Small intestine (tissue), 7 donors: ENCODE measurements around the gene THOP1. TPM values are rescaled to one million over a fixed set of nuclear protein-coding genes. Genes with fewer than 3 reads are reported as not detected.

ENCODE experiments used
- DNase-seq, 2 donors: peaks; one replicate each; pipeline versions ENCODE4 v3.0.0 to v3.0.0-alpha.2; 2013
- FAIRE-seq: peaks from 2 replicates; lab custom pipeline; 2012; peaks lifted over from hg19 to GRCh38; lab: Jason Lieb, UNC
- H3K27ac ChIP-seq, 3 donors: one replicate each; pipeline ENCODE4 v1.5.1; 2013; ENCODE audit warnings: low read length in 2 of 3, mild to moderate bottlenecking in 2 of 3, control low read depth in 1 of 3, inconsistent platforms in 1 of 3, low read depth in 1 of 3, moderate library complexity in 1 of 3
- H3K27me3 ChIP-seq, 3 donors: one replicate each; pipeline ENCODE4 v1.6.1; 2013; ENCODE audit warnings: low read length in 3 of 3, inconsistent platforms in 1 of 3; ENCODE audit not compliant: control insufficient read depth in 3 of 3, insufficient read depth in 3 of 3
- H3K36me3 ChIP-seq, 3 donors: one replicate each; pipeline ENCODE4 v1.6.1; 2013; ENCODE audit warnings: low read length in 3 of 3, inconsistent platforms in 1 of 3, low read depth in 1 of 3, mild to moderate bottlenecking in 1 of 3, moderate library complexity in 1 of 3; ENCODE audit not compliant: control insufficient read depth in 3 of 3, insufficient read depth in 2 of 3
- H3K4me1 ChIP-seq, 3 donors: one replicate each; pipeline ENCODE4 v1.6.1; 2013; ENCODE audit warnings: low read length in 2 of 3, inconsistent platforms in 1 of 3, low read depth in 1 of 3, mild to moderate bottlenecking in 1 of 3, moderate library complexity in 1 of 3; ENCODE audit not compliant: control insufficient read depth in 3 of 3, insufficient read depth in 2 of 3
- H3K4me3 ChIP-seq, 3 donors: one replicate each; pipeline ENCODE4 v1.5.1; 2013; ENCODE audit warnings: low read length in 3 of 3, control low read depth in 1 of 3, inconsistent platforms in 1 of 3, low read depth in 1 of 3, mild to moderate bottlenecking in 1 of 3, moderate library complexity in 1 of 3
- H3K9me3 ChIP-seq, 2 donors: one replicate each; pipeline ENCODE4 v1.6.1; 2013; ENCODE audit warnings: low read depth in 1 of 2, low read length in 1 of 2; ENCODE audit not compliant: control insufficient read depth in 2 of 2, insufficient read depth in 1 of 2
- WGBS, 3 donors: extraction: QIAGEN DNeasy Blood & Tissue Kit; methylation state at CpG; one replicate each; pipeline ENCODE4 v1.1.7; 2013; 5-methylcytosine and 5-hydroxymethylcytosine counted together
- polyA plus RNA-seq, 4 donors: library from polyadenylated mRNA; stranded (reverse) in 3 of 4; unstranded in 1 of 4; fragments of 200-250 nt in 3 of 4; fragments of 120-200 nt in 1 of 4; gene quantifications; one replicate each; pipeline versions ENCODE4 v1.2.1 to v1.2.3, GENCODE V29; 2013
- donor health status: healthy with polysubstance abuse.
- donor health status: control.
- donor health status: control.
- donor health status: Bipolar disorder and iron deficiency.
- donor health status: healthy.

The THOP1 gene
- polyA plus RNA-seq, 4 donors, result 36.6 to 86.3 (median 78.1) TPM

- peaks cover 0 to 72% (median 0%) of the 10 kb centered on the region in 3 donors for H3K36me3 ChIP-seq
- FAIRE-seq, result no peak
- 80 to 89% (median 80%) methylated on average over 24 of the region's 24 CpGs for WGBS, 3 donors
These were observed 10.2 kb upstream of the THOP1 start for GRCh38 chr19:2774953-2775555.

GRCh38 chr19:2775556-2776430 is 9.5 kb upstream of the THOP1 start:
- Histone ChIP-seq H3K27ac (peak overlapping the region; percentile 74 to 92 (median 91)), H3K36me3 (peaks cover 0 to 71% (median 0%) of the 10 kb centered on the region in 3 donors), H3K4me3 (peak overlapping the region in 1 of 3 donors; percentile 37), H3K4me1 (peaks cover 3 to 7% (median 5%) of the 10 kb centered on the region in 3 donors), H3K9me3 (peaks cover 0 to 6% of the 10 kb centered on the region in 2 donors), H3K27me3 (no peaks in the 10 kb centered on the region)
- FAIRE-seq (no peak), DNase-seq (peak; percentile 68 to 93)
- 51 to 57% (median 52%) methylated on average over 29 of the region's 29 CpGs for WGBS, 3 donors

More at GRCh38 chr19:2774953-2775555, 10.2 kb upstream of the THOP1 start:
- peak overlapping the region; percentile 74 to 92 (median 91) for H3K27ac ChIP-seq
- H3K9me3 ChIP-seq, result peaks cover 0 to 6% of the 10 kb centered on the region in 2 donors
- DNase-seq, result no peak
- H3K4me1 ChIP-seq, result peaks cover 3 to 10% (median 3%) of the 10 kb centered on the region in 3 donors
- no peak overlapping the region for H3K4me3 ChIP-seq
- no peaks in the 10 kb centered on the region for H3K27me3 ChIP-seq

GRCh38 chr19:2777952-2778683 is 7.2 kb upstream of the THOP1 start:
- Histone ChIP-seq H3K4me3 (no peak overlapping the region), H3K27me3 (no peaks in the 10 kb centered on the region), H3K27ac (no peak overlapping the region), H3K36me3 (peaks cover 0 to 63% (median 0%) of the 10 kb centered on the region in 3 donors), H3K9me3 (peaks cover 0 to 6% of the 10 kb centered on the region in 2 donors), H3K4me1 (peaks cover 3 to 19% (median 15%) of the 10 kb centered on the region in 3 donors)
- 88 to 93% (median 93%) methylated on average over 18 to 19 of the region's 19 CpGs for WGBS, 3 donors
- DNase-seq (no peak), FAIRE-seq (no peak)

- Histone ChIP-seq H3K27ac (no peak overlapping the region), H3K9me3 (peaks cover 0 to 6% of the 10 kb centered on the region in 2 donors), H3K4me1 (peaks cover 3 to 20% (median 19%) of the 10 kb centered on the region in 3 donors), H3K27me3 (no peaks in the 10 kb centered on the region), H3K4me3 (no peak overlapping the region), H3K36me3 (peaks cover 0 to 59% (median 0%) of the 10 kb centered on the region in 3 donors)
- DNase-seq (no peak), FAIRE-seq (no peak)
- WGBS, 3 donors, result 78 to 83% (median 80%) methylated on average over 14 of the region's 14 CpGs
These were observed 6.1 kb upstream of the THOP1 start for GRCh38 chr19:2779121-2779740.

- Histone ChIP-seq H3K4me1 (peaks cover 3 to 27% (median 19%) of the 10 kb centered on the region in 3 donors), H3K9me3 (peaks cover 0 to 3% of the 10 kb centered on the region in 2 donors), H3K27ac (no peak overlapping the region), H3K4me3 (no peak overlapping the region), H3K27me3 (no peaks in the 10 kb centered on the region), H3K36me3 (peaks cover 0 to 49% (median 0%) of the 10 kb centered on the region in 3 donors)
- WGBS, 3 donors, result 87 to 92% (median 89%) methylated on average over 7 of the region's 7 CpGs
- DNase-seq (no peak), FAIRE-seq (no peak)
These were observed 5.0 kb upstream of the THOP1 start for GRCh38 chr19:2780284-2780683.

GRCh38 chr19:2782329-2782935 is 2.9 kb upstream of the THOP1 start:
- Histone ChIP-seq H3K27ac (peak overlapping the region; percentile 71 to 88 (median 80)), H3K36me3 (peaks cover 0 to 33% (median 0%) of the 10 kb centered on the region in 3 donors), H3K4me3 (peak overlapping the region; percentile 88 to 99 (median 96)), H3K9me3 (no peaks in the 10 kb centered on the region), H3K27me3 (no peaks in the 10 kb centered on the region), H3K4me1 (peaks cover 2 to 25% (median 16%) of the 10 kb centered on the region in 3 donors)
- WGBS, 3 donors, result 1 to 2% (median 2%) methylated on average over 23 to 24 of the region's 24 CpGs
- DNase-seq (peak; percentile 7 to 27), FAIRE-seq (no peak)

GRCh38 chr19:2782936-2783780 is 2.1 kb upstream of the THOP1 start, which contains the start of gene SGTA:
SGTA (minus strand) TSS chr19:2783273; CDS start chr19:2769068, 14,205 bp downstream.
- H3K4me1 ChIP-seq, result peaks cover 2 to 25% (median 16%) of the 10 kb centered on the region in 3 donors
- FAIRE-seq, result peak; percentile 65
- H3K9me3 ChIP-seq, result no peaks in the 10 kb centered on the region
- peak; percentile 99 to 100 for DNase-seq
- H3K27ac ChIP-seq, result peak within 1 kb of the TSS; percentile 71 to 88 (median 80)
- H3K4me3 ChIP-seq, result peak within 1 kb of the TSS; percentile 88 to 99 (median 96)
- WGBS, 3 donors, result 0% methylated on average over 56 to 68 of the region's 68 CpGs
- no peaks in the 10 kb centered on the region for H3K27me3 ChIP-seq
- H3K36me3 ChIP-seq, result peaks cover 0 to 27% (median 0%) of the 10 kb centered on the region in 3 donors
